HG02798 (cell line): ENCODE data around the gene IZUMO4.

Experiments
- ATAC-seq: cut with Tn5 transposase; IDR thresholded peaks from one replicate; pipeline ENCODE4 v1.9.1; 2021; ENCODE audit warnings: mild to moderate bottlenecking; ENCODE audit not compliant: unreplicated experiment, poor library complexity

The IZUMO4 gene

DNA sequence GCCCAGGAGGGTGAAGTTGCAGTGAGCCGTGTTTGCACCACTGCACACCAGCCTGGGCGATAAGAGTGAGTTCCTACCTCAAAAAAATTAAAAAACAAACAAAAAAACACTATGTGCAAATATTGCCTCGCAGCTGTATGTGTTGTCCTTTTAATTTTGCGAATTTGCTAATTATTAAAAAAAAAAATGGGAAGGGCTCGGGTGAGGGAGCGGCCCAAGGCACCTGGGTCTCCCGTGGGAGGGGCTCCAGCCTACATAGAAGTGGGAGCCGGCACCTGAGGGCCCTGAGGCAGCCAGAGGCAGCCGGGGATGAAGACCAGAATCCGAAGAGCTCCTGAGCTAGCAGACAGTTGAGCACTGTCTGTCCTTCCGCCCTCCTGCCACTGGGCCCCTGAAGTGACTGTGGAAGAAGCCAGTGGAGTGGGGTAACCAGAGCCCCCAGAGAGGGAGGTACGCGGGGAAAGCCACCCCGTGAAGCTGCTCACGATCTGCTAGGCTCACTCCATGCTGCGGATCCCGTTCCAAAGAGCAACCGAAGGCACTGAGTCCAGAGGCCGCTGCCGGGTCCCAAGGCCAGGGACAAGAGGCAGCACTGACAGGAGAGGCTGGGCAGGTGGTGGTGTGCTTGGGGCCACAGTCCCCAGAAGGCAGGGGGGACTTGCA lies 6.5 kb downstream of the IZUMO4 start:
- ATAC-seq: no peak

DNA sequence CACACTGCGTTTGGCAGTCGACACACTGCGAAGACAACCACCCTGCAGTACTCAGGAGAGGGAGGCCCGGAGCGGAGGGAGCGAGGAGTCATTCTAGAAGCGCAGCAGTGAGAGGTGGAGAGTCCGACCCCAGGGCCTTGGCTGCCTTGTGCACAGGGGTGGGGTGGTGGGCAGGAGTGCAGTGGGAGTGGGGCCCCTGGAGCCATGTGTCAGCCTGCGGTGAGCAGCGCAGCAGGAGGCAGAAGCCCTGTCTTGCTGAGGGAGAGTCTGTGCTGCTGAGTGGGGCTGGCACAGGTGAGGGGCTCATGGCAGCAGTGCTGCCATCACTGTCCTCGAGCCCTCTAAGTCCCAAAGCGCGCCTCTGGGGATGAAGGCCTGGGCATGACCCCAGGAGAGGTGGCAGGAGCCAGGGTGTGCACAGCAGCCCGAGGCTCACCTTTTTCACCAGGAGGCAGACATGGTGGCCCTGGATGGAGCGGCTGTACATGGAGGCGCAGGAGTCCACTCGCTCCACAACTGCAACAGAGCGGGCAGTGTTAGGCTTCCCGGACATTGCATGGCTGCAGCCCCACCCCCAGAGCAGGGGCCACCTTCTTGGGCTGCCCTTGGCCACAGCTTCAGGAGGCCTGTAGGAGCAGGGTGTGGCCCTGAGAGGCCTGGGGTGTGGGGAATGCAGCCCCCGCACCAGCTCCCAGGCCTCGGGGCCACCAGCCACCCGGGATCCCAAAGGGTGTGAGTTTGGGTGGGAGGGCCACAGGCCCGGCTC lies 11.7 kb downstream of the IZUMO4 start:
- ATAC-seq: no peak

DNA sequence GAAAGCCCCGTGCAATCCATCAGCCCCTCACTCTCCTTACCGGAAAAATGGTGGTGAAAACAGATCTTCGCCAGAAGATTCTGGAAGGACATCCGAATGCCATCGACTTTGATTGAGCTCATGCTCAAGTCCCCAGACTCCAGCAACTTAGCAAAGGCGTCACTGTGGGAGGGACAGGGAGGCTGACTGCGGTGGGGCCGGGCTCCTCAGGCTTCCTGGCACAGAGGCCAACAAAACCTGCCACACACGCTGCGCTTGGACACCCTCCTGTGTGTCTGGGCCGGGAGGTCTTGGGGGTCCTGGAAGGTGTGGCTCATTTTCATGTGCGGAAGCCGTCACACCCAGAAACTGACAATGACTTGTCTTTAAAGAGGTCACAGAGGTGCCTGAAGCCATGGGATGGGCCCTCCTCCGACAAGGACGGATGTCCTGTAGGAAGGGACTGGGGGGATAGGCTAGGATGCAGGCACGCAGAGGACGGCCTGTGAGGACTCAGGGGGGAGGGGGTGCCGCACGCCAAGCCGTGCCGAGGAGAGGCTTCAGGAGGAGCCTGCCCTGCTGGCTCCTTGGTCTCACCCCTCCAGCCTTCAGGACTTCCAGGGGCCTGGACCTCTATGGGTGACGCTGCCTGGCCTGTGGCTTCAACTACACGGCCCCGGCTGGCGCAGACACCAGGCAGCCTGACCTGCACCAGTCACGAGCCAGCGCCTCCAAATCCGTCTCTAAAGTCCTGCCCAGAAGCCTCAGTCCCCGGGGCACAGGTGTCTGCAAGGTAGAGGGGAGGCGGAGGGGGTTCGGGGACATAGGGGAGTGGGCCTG lies 12.5 kb downstream of the IZUMO4 start:
- no peak for ATAC-seq

DNA sequence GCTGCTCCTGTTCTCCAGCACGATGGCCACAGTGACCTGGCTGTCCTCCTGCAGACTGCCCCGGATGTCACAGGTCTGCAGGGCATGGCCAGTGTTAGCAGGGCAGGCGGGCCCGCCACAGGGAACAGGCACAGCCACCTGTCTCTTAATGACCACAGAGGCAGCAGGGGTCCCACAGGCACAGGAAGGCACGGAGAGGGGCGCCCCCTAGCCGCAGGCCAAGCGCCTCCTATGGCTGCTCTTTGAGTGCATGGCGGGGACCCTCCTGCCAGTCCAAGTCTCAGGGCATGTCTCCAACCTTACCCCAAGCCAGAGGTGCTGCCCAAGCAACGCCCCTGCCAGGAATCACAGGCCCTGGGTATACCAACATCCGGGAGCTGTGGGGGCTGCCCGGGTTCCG lies 14.1 kb downstream of the IZUMO4 start:
- ATAC-seq: no peak

DNA sequence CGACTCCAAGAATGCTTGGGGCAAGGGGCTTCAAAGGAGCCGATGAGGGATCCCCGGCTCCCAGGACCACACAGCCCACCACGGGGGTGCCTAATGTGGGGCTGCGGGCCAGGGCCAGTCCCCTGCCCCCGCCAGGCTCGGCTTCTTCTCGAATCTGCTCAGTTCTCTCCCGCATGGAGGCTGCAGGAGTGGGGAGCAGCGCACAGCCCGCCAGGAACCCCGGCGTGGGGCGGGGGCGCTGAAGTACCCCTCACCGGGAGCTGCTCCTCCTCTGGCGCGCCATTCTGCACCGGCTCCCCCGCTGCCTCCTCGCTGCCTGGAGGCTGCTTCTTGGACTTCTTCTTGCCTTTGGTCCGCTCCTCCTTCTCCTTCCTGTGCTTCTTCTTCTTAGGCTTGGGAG lies 14.7 kb downstream of the IZUMO4 start:
- ATAC-seq: no peak

DNA sequence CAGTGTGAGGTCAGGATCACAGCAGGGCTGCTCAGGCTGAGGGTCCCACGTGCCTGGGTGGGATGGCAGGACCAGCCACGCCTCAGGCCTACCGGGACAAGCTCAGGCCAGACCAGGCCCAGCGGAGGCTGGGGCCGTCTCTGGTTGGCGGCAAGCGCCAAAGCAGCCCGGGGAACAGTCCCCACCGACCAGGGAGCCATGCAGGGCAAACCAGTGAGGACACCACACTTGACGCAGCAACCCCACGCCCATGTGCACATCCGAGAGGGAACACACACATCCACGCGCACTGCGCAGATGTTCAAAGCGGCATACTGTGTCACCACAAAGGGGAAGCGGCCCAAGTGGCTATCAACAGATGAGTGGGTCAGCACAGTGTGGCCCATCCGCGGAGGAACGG lies 15.2 kb downstream of the IZUMO4 start:
- no peak for ATAC-seq

DNA sequence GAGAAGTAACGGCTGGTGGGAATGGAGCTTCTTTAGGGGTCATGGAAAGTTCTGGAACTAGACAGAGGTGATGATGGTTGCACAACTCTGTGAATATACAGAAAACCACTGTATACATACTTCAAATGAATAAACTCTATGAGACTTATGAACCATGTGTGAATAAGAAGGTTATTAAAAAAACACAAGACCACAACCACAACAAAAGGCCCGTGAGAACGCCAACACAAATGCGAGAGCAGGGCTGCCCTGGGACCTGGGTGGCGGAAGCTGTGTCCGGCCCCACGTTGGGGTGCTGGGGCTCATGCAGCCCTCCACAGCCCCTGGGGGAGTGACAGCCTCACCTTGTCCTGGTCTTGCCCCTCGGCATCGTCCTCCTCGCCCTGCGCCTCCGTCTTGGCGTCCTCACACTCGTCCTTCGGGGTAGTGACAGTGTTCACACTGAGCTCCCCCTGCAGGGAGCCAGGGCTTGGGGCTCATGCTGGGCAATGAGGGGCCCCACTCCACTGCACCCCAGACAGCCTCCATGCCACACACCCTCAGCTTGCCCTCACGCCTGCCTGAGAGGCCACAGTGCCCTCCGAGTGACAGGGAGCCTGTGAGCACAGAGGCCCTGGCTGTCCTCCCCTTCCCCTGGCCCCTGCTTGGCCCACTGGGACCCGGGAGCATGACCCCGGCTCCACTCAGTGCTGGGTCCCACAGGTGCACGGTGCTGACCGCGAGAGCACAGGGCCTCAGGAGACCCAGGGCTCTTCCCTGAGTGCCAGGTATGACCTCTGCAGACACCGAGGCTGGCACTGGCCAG lies 16.0 kb downstream of the IZUMO4 start:
- ATAC-seq: no peak

DNA sequence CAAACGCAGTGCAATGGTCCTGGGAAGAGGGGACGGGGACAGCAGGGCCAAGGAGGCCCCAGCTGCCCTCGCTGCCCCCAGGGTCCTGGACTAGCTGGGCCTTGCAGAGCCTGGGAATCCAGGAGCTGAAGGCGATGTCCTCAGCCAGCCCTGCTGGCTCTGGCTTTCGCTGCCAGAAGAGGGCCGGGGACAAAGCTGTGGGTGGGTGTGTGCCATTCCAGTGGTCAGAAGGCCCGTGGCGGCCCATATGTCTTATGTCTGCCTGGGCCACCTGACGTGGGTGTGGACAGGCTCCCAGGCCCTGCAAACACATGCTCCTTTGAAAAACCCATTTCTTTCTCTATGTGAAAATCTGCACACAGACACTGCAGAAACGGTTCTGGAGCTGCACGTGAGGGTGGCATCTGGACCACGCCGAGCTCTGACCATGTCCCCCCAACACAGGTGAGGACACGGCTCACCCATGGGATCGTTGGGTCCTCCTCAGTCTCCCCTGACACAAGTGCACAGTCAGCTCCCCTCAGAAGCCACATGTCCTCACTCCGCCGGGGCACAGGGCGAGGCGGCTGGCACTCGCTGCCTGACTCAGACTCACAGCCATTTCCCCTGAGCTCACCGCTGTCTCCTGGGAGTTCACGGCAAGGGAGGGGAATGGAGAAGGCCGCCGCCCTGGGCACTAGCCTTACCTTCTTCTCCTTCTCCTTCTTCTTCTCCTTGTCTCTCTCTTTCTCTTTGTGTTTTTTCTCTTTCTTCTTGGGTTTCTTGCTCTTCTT lies 16.9 kb downstream of the IZUMO4 start:
- no peak for ATAC-seq

DNA sequence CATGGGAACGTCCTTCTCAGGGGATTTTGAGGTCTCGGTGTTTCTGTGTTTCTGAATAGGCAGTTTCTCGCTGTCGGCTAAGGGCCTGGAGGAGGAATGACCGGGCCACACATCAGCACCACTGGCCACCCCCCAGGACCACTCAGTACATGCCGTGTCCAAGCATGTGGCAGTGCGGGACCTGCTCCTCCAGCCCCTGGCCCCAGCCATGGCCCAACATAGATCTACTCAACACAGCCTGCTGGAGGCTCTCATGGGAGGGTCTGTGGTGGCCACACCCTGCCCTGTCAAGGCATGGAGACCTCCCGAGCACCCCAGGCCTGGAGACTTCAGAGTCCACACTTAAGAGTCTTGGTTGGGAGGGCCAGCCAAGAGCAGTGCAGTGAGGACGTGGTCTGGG lies 17.5 kb downstream of the IZUMO4 start:
- ATAC-seq: no peak

DNA sequence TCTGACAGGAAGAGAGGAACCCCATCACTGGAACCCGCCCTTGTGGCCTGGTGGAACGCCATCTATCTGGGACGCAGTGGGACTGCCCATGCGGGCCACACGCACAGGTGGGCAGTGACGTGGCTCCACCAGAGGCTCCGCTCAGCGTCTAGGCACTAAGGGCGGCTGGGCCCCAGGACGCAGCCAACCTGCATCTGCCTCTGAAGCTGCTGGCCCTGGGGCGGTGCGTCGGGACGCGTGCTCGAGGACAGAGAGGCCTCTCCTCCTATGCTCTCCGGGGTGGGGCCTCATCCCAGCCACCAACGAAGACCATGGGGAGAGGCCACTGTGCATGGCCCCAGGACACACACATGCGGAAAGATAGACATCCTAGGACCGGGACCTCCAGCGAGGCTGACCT lies 18.1 kb downstream of the IZUMO4 start:
- ATAC-seq: no peak

DNA sequence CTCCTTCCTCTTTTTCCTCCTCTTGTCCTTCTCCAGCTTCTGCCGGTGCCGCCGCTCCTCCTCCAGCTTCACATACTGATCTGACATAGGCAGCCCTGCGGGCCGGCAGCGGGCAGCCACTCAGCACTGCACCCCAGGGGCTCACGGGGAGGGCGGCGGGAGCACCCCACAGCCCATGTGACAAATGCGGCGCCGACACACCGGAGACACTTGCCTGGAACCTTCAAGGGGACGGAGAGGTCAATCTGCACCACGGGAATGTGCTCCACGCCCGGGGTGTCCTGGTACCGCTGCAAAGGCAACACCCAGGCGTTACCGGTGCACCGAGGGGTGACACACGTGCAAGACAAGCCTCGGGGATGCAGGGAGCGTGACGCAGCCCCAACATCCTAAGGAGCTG lies 18.6 kb downstream of the IZUMO4 start:
- ATAC-seq: no peak

DNA sequence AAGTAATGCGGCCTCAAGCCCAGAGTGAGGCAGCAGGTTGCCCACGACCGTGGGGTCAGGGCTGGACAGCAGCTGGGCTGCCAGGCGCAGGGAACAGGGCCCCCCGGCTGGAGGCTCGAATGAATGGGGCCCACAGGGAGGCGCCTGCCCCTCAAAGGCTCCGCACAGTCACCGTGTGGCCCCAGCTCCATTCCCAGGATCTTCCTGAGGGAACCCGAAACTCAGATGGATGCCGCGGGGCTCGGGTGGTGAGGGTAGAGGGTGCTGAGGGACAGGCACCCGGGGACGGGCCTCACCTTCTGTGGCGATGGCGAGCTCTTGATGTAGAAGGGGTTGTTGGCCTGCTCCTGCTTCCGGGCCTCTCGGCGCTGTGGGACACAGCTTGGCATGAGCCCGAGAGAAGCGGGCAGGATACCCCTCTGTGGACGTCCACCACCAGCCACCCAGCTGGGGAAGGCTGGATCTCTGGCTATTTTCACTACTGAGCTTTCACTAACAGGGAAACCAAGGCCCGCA lies 19.3 kb downstream of the IZUMO4 start:
- ATAC-seq: no peak

DNA sequence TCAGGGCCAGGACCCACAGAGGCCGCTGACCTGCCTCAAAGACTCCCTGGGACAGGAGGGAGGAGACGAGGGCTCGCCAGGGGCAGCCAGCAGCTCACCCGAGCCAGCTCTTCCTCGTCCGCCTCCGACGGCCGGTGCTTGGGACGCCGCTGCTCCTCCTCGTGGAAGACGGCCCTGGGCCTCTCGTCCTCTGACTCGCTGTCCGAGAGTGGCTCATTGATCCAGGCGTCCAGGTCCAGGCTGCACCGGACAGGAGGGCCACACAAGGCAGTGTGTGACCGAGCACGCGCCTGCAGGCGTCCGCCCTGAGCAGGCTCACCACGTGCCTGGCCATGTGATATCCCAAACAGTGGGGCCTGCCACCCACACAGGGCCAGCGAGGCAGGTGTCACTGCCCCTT lies 19.8 kb downstream of the IZUMO4 start:
- no peak for ATAC-seq

DNA sequence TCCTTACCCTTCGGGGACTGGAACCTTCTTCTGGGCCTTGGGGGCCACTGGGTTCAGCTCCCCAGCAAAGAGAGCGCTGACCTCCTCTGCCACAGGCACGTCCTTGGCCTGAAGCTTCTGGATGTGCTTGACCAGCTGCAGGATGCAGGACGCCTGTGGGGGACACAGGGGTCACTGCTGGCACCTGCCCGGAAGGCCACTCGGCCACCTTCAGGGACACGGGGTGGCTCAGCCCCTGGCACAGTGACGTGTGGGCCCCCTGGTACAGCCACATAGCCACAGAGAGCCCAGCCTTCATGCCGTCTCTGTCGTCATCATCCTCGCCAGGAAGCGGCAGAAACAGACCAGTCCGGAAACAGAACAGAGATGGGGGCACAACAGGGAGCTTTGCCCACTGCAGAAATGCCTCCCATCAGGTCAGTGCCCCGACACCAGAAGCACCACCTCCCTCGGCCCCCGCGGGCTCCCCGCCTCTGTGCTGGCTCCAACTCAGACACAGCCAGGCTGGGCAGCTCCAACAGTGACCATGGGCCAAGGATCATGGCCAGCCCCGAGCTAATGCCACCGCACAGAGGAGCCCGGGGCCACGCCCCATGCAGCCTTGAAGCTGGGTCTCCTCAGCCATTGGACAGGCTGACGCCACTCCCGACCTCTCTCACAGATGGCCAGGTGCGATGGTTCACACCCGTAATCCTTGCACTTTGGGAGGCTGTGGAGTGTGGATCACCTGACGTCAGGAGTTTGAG lies 20.7 kb downstream of the IZUMO4 start:
- ATAC-seq: no peak

DNA sequence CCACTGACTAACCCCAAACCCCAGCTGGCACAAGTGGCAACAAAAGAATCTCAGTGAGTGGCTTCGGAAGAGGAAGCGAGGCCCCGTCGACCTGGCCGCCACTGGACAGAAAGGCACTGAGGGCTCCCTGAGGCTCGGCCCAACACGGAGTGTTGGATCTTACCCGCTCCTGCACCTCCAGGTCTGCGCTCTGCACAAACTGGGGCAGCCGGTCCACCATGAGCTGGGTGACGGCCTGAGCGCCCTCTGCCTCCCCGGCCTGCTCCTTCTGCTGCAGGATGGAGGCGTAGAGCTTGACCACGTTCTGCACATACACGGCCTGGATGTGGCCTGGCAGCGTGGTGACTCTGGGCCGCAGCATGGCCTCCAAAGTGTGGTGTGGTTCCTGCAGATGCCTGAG lies 21.7 kb downstream of the IZUMO4 start:
- ATAC-seq: no peak

DNA sequence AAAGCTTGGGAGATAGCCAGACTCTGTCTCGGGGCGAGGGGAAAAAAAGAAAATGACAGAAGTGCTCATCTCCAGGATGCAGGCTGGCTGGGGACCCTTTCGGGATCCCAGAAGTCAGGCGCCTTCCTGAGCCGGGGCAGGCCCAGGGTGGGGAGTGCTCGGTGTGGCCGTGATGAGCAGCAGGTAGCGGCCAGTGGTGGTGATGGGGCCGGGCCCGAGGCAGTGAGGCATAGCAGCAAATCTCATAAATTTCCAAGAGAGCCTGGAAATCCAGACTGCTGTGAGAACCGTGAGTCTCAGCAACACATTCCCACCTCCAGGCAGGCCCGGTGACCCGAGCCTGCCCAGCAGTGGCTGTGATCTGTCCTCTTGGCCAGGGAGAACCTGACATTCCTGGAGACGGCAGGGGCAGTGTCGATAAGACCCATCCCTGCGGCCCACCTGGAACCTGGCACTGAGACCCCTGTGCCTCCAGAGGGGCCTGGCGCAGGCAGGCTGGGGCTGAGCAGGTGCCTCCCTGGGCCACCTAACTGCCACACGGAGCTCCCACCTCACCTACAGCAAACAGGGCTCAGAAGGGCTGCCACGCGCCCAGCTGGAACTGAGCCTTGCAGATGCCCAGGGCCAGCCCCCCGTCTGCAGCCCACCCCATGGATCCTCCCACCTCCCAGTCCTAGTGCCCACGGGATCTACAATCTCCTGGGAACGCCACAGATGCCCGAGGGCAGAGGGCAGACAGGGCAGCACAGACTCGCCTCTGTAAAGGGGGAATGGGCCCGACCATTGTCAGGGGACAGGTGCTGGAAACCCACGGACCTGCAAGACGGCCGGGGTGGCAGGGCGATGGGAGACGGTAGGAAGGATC lies 23.4 kb downstream of the IZUMO4 start:
- ATAC-seq: no peak

DNA sequence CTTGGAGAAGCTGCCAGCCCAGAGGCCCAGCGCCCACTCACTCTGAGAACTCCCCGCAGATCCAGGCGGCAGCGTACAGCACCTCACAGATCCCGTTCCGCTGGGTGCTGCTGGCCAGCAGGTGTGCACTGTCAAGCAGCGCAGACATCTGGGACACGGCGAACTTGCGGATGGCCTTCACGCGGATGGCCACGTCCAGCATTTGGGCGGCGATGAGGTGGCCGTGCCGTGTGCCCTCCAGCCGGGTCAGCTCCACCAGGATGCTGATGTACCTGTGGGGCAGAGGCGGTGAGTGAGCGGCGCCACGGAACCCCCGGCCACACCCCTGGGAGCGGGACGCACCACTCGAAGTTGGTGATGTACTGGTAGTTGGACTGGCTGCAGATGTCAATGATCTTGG lies 24.1 kb downstream of the IZUMO4 start:
- no peak for ATAC-seq
